ENCODE data around the gene BRI3.

Gene BRI3

GRCh38 chr7:98330926-98331529 lies 49.5 kb downstream of the BRI3 start:
- no CpG with 5 or more reads among the region's 5 CpGs for WGBS (ENCODE audit: extremely low coverage, insufficient coverage, low lambda C conversion rate)

GRCh38 chr7:98334081-98334480 lies 52.6 kb downstream of the BRI3 start:
- no CpG with 5 or more reads among the region's 1 CpG for WGBS (ENCODE audit: extremely low coverage, insufficient coverage, low lambda C conversion rate)
- no peak for DNase-seq
- Histone ChIP-seq H3K23ac (ENCODE audit: low read length) (no peak overlapping the region), H3K27ac (ENCODE audit: low read depth, low read length) (no peak overlapping the region), H3K4me2 (ENCODE audit: low read length) (no peak overlapping the region), H2BK120ac (ENCODE audit: low read depth, low read length) (no peak overlapping the region), H2BK5ac (ENCODE audit: low read length) (no peak overlapping the region), H3K56ac (ENCODE audit: low read length) (no peak overlapping the region), H3K36me3 (ENCODE audit: control insufficient read depth, insufficient read depth, low read length) (no peaks in the 10 kb centered on the region), H4K5ac (ENCODE audit: low read length) (no peak overlapping the region), H3K4ac (ENCODE audit: low read depth, low read length) (no peak overlapping the region), H3K79me2 (ENCODE audit: control insufficient read depth, insufficient read depth, low read length) (no peaks in the 10 kb centered on the region), H4K8ac (ENCODE audit: low read depth, low read length) (no peak overlapping the region), H3K9ac (ENCODE audit: low read length) (no peak overlapping the region), H2AK5ac (ENCODE audit: low read length) (no peak overlapping the region), H3K79me1 (ENCODE audit: low read length) (peaks cover 6% of the 10 kb centered on the region), H2BK15ac (replicated peaks; ENCODE audit: low read depth) (no peak overlapping the region), H3K4me3 (ENCODE audit: low read length) (no peak overlapping the region), H3K27me3 (ENCODE audit: insufficient read depth, low read length, poor library complexity) (no peaks in the 10 kb centered on the region), H3K4me1 (ENCODE audit: control insufficient read depth, low read depth, low read length) (peaks cover 8% of the 10 kb centered on the region), H3K18ac (ENCODE audit: low read length) (no peak overlapping the region)

More at GRCh38 chr7:98330926-98331529, 49.5 kb downstream of the BRI3 start:
- Histone ChIP-seq H3K4me2 (ENCODE audit: low read length) (no peak overlapping the region), H2BK5ac (ENCODE audit: low read length) (no peak overlapping the region), H3K4me1 (ENCODE audit: control insufficient read depth, low read depth, low read length) (peaks cover 8% of the 10 kb centered on the region), H3K36me3 (ENCODE audit: control insufficient read depth, insufficient read depth, low read length) (no peaks in the 10 kb centered on the region), H2AK5ac (ENCODE audit: low read length) (no peak overlapping the region), H2BK120ac (ENCODE audit: low read depth, low read length) (no peak overlapping the region), H3K23ac (ENCODE audit: low read length) (no peak overlapping the region), H2BK15ac (replicated peaks; ENCODE audit: low read depth) (no peak overlapping the region), H3K9ac (ENCODE audit: low read length) (no peak overlapping the region), H3K4ac (ENCODE audit: low read depth, low read length) (no peak overlapping the region), H3K27ac (ENCODE audit: low read depth, low read length) (no peak overlapping the region), H3K18ac (ENCODE audit: low read length) (no peak overlapping the region), H3K27me3 (ENCODE audit: insufficient read depth, low read length, poor library complexity) (no peaks in the 10 kb centered on the region), H4K8ac (ENCODE audit: low read depth, low read length) (no peak overlapping the region), H3K4me3 (ENCODE audit: low read length) (no peak overlapping the region), H4K5ac (ENCODE audit: low read length) (no peak overlapping the region), H3K79me2 (ENCODE audit: control insufficient read depth, insufficient read depth, low read length) (no peaks in the 10 kb centered on the region), H3K79me1 (ENCODE audit: low read length) (peaks cover 6% of the 10 kb centered on the region), H3K56ac (ENCODE audit: low read length) (no peak overlapping the region)
- DNase-seq = no peak

- Histone ChIP-seq H3K4me2 (ENCODE audit: low read length) (no peak overlapping the region), H3K9ac (ENCODE audit: low read length) (no peak overlapping the region), H2BK15ac (replicated peaks; ENCODE audit: low read depth) (no peak overlapping the region), H3K4me3 (ENCODE audit: low read length) (no peak overlapping the region), H3K18ac (ENCODE audit: low read length) (no peak overlapping the region), H3K4ac (ENCODE audit: low read depth, low read length) (no peak overlapping the region), H3K56ac (ENCODE audit: low read length) (no peak overlapping the region), H2AK5ac (ENCODE audit: low read length) (no peak overlapping the region), H3K27me3 (ENCODE audit: insufficient read depth, low read length, poor library complexity) (no peaks in the 10 kb centered on the region), H3K23ac (ENCODE audit: low read length) (no peak overlapping the region), H4K8ac (ENCODE audit: low read depth, low read length) (no peak overlapping the region), H3K27ac (ENCODE audit: low read depth, low read length) (no peak overlapping the region), H3K4me1 (ENCODE audit: control insufficient read depth, low read depth, low read length) (no peaks in the 10 kb centered on the region), H3K79me2 (ENCODE audit: control insufficient read depth, insufficient read depth, low read length) (no peaks in the 10 kb centered on the region), H3K79me1 (ENCODE audit: low read length) (peaks cover 2% of the 10 kb centered on the region), H3K36me3 (ENCODE audit: control insufficient read depth, insufficient read depth, low read length) (no peaks in the 10 kb centered on the region), H2BK120ac (ENCODE audit: low read depth, low read length) (no peak overlapping the region), H4K5ac (ENCODE audit: low read length) (no peak overlapping the region), H2BK5ac (ENCODE audit: low read length) (no peak overlapping the region)
- WGBS (ENCODE audit: extremely low coverage, insufficient coverage, low lambda C conversion rate) = no CpG with 5 or more reads among the region's 8 CpGs
- DNase-seq = no peak
These were observed 54.0 kb downstream of the BRI3 start for GRCh38 chr7:98335411-98335977.

GRCh38 chr7:98338441-98338840 lies 57.0 kb downstream of the BRI3 start:
- no peak overlapping the region for H3K4me2 ChIP-seq (ENCODE audit: low read length)
- DNase-seq = no peak
- H3K4ac ChIP-seq (ENCODE audit: low read depth, low read length) = no peak overlapping the region
- H3K79me2 ChIP-seq (ENCODE audit: control insufficient read depth, insufficient read depth, low read length) = no peaks in the 10 kb centered on the region
- no peak overlapping the region for H3K9ac ChIP-seq (ENCODE audit: low read length)
- no peak overlapping the region for H3K23ac ChIP-seq (ENCODE audit: low read length)
- no peak overlapping the region for H2BK5ac ChIP-seq (ENCODE audit: low read length)
- H2AK5ac ChIP-seq (ENCODE audit: low read length) = no peak overlapping the region
- H3K56ac ChIP-seq (ENCODE audit: low read length) = no peak overlapping the region
- no peak overlapping the region for H3K18ac ChIP-seq (ENCODE audit: low read length)
- no peak overlapping the region for H3K27ac ChIP-seq (ENCODE audit: low read depth, low read length)
- no peak overlapping the region for H3K4me3 ChIP-seq (ENCODE audit: low read length)
- WGBS (ENCODE audit: extremely low coverage, insufficient coverage, low lambda C conversion rate) = no CpG with 5 or more reads among the region's 6 CpGs
- no peaks in the 10 kb centered on the region for H3K36me3 ChIP-seq (ENCODE audit: control insufficient read depth, insufficient read depth, low read length)
- no peak overlapping the region for H4K5ac ChIP-seq (ENCODE audit: low read length)
- H2BK15ac ChIP-seq (replicated peaks; ENCODE audit: low read depth) = no peak overlapping the region
- H3K79me1 ChIP-seq (ENCODE audit: low read length) = no peaks in the 10 kb centered on the region
- no peak overlapping the region for H4K8ac ChIP-seq (ENCODE audit: low read depth, low read length)
- H2BK120ac ChIP-seq (ENCODE audit: low read depth, low read length) = no peak overlapping the region
- H3K27me3 ChIP-seq (ENCODE audit: insufficient read depth, low read length, poor library complexity) = no peaks in the 10 kb centered on the region
- no peaks in the 10 kb centered on the region for H3K4me1 ChIP-seq (ENCODE audit: control insufficient read depth, low read depth, low read length)

GRCh38 chr7:98339043-98339442 lies 57.6 kb downstream of the BRI3 start:
- no peak overlapping the region for H4K5ac ChIP-seq (ENCODE audit: low read length)
- H3K9ac ChIP-seq (ENCODE audit: low read length) = no peak overlapping the region
- no peak overlapping the region for H3K23ac ChIP-seq (ENCODE audit: low read length)
- no peak overlapping the region for H2AK5ac ChIP-seq (ENCODE audit: low read length)
- H3K4me2 ChIP-seq (ENCODE audit: low read length) = no peak overlapping the region
- DNase-seq = no peak
- H4K8ac ChIP-seq (ENCODE audit: low read depth, low read length) = no peak overlapping the region
- no peaks in the 10 kb centered on the region for H3K79me2 ChIP-seq (ENCODE audit: control insufficient read depth, insufficient read depth, low read length)
- WGBS (ENCODE audit: extremely low coverage, insufficient coverage, low lambda C conversion rate) = no CpG with 5 or more reads among the region's 3 CpGs
- H3K4me1 ChIP-seq (ENCODE audit: control insufficient read depth, low read depth, low read length) = no peaks in the 10 kb centered on the region
- H3K27ac ChIP-seq (ENCODE audit: low read depth, low read length) = no peak overlapping the region
- no peak overlapping the region for H3K4ac ChIP-seq (ENCODE audit: low read depth, low read length)
- H3K4me3 ChIP-seq (ENCODE audit: low read length) = no peak overlapping the region
- no peak overlapping the region for H2BK120ac ChIP-seq (ENCODE audit: low read depth, low read length)
- H3K36me3 ChIP-seq (ENCODE audit: control insufficient read depth, insufficient read depth, low read length) = no peaks in the 10 kb centered on the region
- no peak overlapping the region for H2BK15ac ChIP-seq (replicated peaks; ENCODE audit: low read depth)
- no peak overlapping the region for H3K56ac ChIP-seq (ENCODE audit: low read length)
- no peaks in the 10 kb centered on the region for H3K27me3 ChIP-seq (ENCODE audit: insufficient read depth, low read length, poor library complexity)
- H2BK5ac ChIP-seq (ENCODE audit: low read length) = no peak overlapping the region
- peaks cover 4% of the 10 kb centered on the region for H3K79me1 ChIP-seq (ENCODE audit: low read length)
- no peak overlapping the region for H3K18ac ChIP-seq (ENCODE audit: low read length)

GRCh38 chr7:98341106-98341505 lies 59.6 kb downstream of the BRI3 start:
- no CpG with 5 or more reads among the region's 3 CpGs for WGBS (ENCODE audit: extremely low coverage, insufficient coverage, low lambda C conversion rate)
- Histone ChIP-seq H3K27ac (ENCODE audit: low read depth, low read length) (no peak overlapping the region), H3K23ac (ENCODE audit: low read length) (no peak overlapping the region), H3K56ac (ENCODE audit: low read length) (no peak overlapping the region), H3K18ac (ENCODE audit: low read length) (no peak overlapping the region), H2BK120ac (ENCODE audit: low read depth, low read length) (no peak overlapping the region), H2AK5ac (ENCODE audit: low read length) (no peak overlapping the region), H3K36me3 (ENCODE audit: control insufficient read depth, insufficient read depth, low read length) (no peaks in the 10 kb centered on the region), H3K79me2 (ENCODE audit: control insufficient read depth, insufficient read depth, low read length) (no peaks in the 10 kb centered on the region), H3K4me1 (ENCODE audit: control insufficient read depth, low read depth, low read length) (no peaks in the 10 kb centered on the region), H2BK15ac (replicated peaks; ENCODE audit: low read depth) (no peak overlapping the region), H2BK5ac (ENCODE audit: low read length) (no peak overlapping the region), H4K5ac (ENCODE audit: low read length) (no peak overlapping the region), H3K4ac (ENCODE audit: low read depth, low read length) (no peak overlapping the region), H3K4me3 (ENCODE audit: low read length) (no peak overlapping the region), H3K79me1 (ENCODE audit: low read length) (peaks cover 4% of the 10 kb centered on the region), H3K9ac (ENCODE audit: low read length) (no peak overlapping the region), H3K27me3 (ENCODE audit: insufficient read depth, low read length, poor library complexity) (no peaks in the 10 kb centered on the region), H4K8ac (ENCODE audit: low read depth, low read length) (no peak overlapping the region), H3K4me2 (ENCODE audit: low read length) (no peak overlapping the region)
- DNase-seq = no peak

Data from mesendoderm (in vitro differentiated cells).